Suprapubic skin (tissue), 3 donors: ENCODE data around the gene MTRR.

Experiments used
- EP300 ChIP-seq: sonication (generic); formaldehyde crosslinking; IDR thresholded peaks from one replicate; pipeline ENCODE4 v1.6.1; 2017; ENCODE audit warnings: antibody characterized with exemption
- POLR2A ChIP-seq, 2 donors: fragments of 450-650 bp; IDR thresholded peaks; one replicate each; pipeline ENCODE4 v1.6.1; 2017; ENCODE audit warnings: antibody characterized with exemption in 2 of 2, mild to moderate bottlenecking in 2 of 2, moderate library complexity in 2 of 2
- TF ChIP-seq, protein P1 (sequence below), 2 donors: fragments of 200-600 bp in 1 of 2; fragments of 450-650 bp in 1 of 2; sonication (generic) in 1 of 2; IDR thresholded peaks; one replicate each; pipeline ENCODE4 v1.5.1; 2016 to 2019; ENCODE audit warnings: antibody characterized with exemption in 2 of 2, mild to moderate bottlenecking in 1 of 2, moderate library complexity in 1 of 2

- TF ChIP-seq POLR2A (IDR thresholded peaks at IDR 0.05) = no peak
- TF ChIP-seq, protein P1, sequence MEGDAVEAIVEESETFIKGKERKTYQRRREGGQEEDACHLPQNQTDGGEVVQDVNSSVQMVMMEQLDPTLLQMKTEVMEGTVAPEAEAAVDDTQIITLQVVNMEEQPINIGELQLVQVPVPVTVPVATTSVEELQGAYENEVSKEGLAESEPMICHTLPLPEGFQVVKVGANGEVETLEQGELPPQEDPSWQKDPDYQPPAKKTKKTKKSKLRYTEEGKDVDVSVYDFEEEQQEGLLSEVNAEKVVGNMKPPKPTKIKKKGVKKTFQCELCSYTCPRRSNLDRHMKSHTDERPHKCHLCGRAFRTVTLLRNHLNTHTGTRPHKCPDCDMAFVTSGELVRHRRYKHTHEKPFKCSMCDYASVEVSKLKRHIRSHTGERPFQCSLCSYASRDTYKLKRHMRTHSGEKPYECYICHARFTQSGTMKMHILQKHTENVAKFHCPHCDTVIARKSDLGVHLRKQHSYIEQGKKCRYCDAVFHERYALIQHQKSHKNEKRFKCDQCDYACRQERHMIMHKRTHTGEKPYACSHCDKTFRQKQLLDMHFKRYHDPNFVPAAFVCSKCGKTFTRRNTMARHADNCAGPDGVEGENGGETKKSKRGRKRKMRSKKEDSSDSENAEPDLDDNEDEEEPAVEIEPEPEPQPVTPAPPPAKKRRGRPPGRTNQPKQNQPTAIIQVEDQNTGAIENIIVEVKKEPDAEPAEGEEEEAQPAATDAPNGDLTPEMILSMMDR (IDR thresholded peaks at IDR 0.05) = peak in 1 of 2 donors; percentile 21
- TF ChIP-seq EP300 = no peak
Observed at GRCh38 chr5:7849681-7850394, 19.1 kb upstream of the MTRR start.
